ENCODE results near the gene PHC3.

DNA sequence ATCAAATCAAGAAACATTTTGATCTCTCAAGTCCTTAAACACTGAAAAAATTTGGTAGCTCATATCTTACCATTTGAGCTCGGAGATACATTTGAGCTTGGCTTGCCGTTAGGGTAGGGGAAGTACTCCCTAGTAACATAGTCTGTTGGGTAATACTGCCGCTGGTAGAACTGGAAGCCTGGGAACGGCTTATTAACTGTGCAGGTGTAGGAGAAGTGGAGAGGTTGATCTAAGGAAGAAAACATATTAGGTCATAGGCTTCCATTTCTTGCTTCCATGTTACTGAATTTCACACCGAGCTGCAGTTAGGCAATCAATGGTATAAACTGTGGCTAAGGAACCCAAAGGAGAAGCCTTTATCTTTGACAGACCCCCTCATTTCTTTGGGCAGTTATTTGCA, 32.5 kb downstream of the PHC3 start:
- TF ChIP-seq, protein P1, sequence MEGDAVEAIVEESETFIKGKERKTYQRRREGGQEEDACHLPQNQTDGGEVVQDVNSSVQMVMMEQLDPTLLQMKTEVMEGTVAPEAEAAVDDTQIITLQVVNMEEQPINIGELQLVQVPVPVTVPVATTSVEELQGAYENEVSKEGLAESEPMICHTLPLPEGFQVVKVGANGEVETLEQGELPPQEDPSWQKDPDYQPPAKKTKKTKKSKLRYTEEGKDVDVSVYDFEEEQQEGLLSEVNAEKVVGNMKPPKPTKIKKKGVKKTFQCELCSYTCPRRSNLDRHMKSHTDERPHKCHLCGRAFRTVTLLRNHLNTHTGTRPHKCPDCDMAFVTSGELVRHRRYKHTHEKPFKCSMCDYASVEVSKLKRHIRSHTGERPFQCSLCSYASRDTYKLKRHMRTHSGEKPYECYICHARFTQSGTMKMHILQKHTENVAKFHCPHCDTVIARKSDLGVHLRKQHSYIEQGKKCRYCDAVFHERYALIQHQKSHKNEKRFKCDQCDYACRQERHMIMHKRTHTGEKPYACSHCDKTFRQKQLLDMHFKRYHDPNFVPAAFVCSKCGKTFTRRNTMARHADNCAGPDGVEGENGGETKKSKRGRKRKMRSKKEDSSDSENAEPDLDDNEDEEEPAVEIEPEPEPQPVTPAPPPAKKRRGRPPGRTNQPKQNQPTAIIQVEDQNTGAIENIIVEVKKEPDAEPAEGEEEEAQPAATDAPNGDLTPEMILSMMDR (IDR thresholded peaks at IDR 0.05) = no peak
- no peak for TF ChIP-seq POLR2A (IDR thresholded peaks at IDR 0.05)
